Measurements from ENCODE around the gene STH. TPM values are rescaled to one million over a fixed set of nuclear protein-coding genes. Genes with fewer than 3 reads are reported as not detected.

The STH gene
- total and polyA plus RNA-seq, 2 of the 4 experiments (the other 2 are of a cell fraction): not detected

DNA sequence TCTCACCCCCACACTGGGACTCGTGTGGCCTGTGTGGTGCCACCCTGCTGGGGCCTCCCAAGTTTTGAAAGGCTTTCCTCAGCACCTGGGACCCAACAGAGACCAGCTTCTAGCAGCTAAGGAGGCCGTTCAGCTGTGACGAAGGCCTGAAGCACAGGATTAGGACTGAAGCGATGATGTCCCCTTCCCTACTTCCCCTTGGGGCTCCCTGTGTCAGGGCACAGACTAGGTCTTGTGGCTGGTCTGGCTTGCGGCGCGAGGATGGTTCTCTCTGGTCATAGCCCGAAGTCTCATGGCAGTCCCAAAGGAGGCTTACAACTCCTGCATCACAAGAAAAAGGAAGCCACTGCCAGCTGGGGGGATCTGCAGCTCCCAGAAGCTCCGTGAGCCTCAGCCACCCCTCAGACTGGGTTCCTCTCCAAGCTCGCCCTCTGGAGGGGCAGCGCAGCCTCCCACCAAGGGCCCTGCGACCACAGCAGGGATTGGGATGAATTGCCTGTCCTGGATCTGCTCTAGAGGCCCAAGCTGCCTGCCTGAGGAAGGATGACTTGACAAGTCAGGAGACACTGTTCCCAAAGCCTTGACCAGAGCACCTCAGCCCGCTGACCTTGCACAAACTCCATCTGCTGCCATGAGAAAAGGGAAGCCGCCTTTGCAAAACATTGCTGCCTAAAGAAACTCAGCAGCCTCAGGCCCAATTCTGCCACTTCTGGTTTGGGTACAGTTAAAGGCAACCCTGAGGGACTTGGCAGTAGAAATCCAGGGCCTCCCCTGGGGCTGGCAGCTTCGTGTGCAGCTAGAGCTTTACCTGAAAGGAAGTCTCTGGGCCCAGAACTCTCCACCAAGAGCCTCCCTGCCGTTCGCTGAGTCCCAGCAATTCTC, 27.4 kb downstream of the STH start:
- CTCF ChIA-PET: interaction anchor here (0.6 kb wide), 1 partner anchor 791 kb away, joined by 3 read pairs; no protein-coding TSS in a partner anchor
- intact Hi-C loops (cut with micrococcal nuclease): no loop called here
- TF ChIP-seq BHLHE40 (IDR thresholded peaks at IDR 0.05; ENCODE audit: low read depth, low read length) (no peak), POLR2A (IDR thresholded peaks at IDR 0.05; ENCODE audit: low read depth, low read length) (no peak), MXI1 (IDR thresholded peaks at IDR 0.05; ENCODE audit: borderline replicate concordance, low read depth, low read length) (no peak), RAD21 (IDR thresholded peaks at IDR 0.05; ENCODE audit: low read length) (no peak), MAFK (IDR thresholded peaks at IDR 0.05; ENCODE audit: low read depth, low read length) (no peak), RFX5 (IDR thresholded peaks at IDR 0.05; ENCODE audit: low read depth, low read length) (no peak), FOS (IDR thresholded peaks at IDR 0.05; ENCODE audit: low read depth, low read length) (no peak), RCOR1 (IDR thresholded peaks at IDR 0.05; ENCODE audit: insufficient replicate concordance, low read length) (no peak), SMC3 (IDR thresholded peaks at IDR 0.05; ENCODE audit: low read depth, low read length) (no peak), MAZ (IDR thresholded peaks at IDR 0.05; ENCODE audit: borderline replicate concordance, low read depth, low read length) (no peak), NFE2L2 (IDR thresholded peaks at IDR 0.05; ENCODE audit: low read depth, low read length) (no peak), CEBPB (IDR thresholded peaks at IDR 0.05; ENCODE audit: low read depth, low read length) (no peak), CHD1 (IDR thresholded peaks at IDR 0.05; ENCODE audit: low read depth, low read length) (no peak)
- TF ChIP-seq, protein P1, sequence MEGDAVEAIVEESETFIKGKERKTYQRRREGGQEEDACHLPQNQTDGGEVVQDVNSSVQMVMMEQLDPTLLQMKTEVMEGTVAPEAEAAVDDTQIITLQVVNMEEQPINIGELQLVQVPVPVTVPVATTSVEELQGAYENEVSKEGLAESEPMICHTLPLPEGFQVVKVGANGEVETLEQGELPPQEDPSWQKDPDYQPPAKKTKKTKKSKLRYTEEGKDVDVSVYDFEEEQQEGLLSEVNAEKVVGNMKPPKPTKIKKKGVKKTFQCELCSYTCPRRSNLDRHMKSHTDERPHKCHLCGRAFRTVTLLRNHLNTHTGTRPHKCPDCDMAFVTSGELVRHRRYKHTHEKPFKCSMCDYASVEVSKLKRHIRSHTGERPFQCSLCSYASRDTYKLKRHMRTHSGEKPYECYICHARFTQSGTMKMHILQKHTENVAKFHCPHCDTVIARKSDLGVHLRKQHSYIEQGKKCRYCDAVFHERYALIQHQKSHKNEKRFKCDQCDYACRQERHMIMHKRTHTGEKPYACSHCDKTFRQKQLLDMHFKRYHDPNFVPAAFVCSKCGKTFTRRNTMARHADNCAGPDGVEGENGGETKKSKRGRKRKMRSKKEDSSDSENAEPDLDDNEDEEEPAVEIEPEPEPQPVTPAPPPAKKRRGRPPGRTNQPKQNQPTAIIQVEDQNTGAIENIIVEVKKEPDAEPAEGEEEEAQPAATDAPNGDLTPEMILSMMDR (conservative IDR thresholded peaks at IDR 0.05; ENCODE audit: low read depth, low read length): no peak
- TF ChIP-seq, protein P2, sequence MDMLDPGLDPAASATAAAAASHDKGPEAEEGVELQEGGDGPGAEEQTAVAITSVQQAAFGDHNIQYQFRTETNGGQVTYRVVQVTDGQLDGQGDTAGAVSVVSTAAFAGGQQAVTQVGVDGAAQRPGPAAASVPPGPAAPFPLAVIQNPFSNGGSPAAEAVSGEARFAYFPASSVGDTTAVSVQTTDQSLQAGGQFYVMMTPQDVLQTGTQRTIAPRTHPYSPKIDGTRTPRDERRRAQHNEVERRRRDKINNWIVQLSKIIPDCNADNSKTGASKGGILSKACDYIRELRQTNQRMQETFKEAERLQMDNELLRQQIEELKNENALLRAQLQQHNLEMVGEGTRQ (IDR thresholded peaks at IDR 0.05; ENCODE audit: low read depth, low read length): no peak

More for the DNA sequence above, 27.4 kb downstream of the STH start:
- dilution Hi-C loops (cut with HindIII; ENCODE audit: low sequenced_read_pairs, unreplicated experiment): no loop called here
- no peak overlapping the region for H2AK5ac ChIP-seq (ENCODE audit: low read depth, low read length)
- H2BK15ac ChIP-seq (ENCODE audit: low read depth, low read length): no peak overlapping the region
- no peak overlapping the region for H4K91ac ChIP-seq (ENCODE audit: insufficient read depth, low read depth, low read length)
- peaks cover 10% of the 10 kb centered on the region for H3K9me1 ChIP-seq (ENCODE audit: insufficient read depth, low read length)
- H3K4ac ChIP-seq (ENCODE audit: low read depth, low read length): no peak overlapping the region
- H2BK120ac ChIP-seq (ENCODE audit: low read depth, low read length): no peak overlapping the region
- ATAC-seq (ENCODE audit: low read depth) (no peak), DNase-seq (no peak)
- no TSS peak for BruUV-seq (replicated peaks)
- H2AFZ ChIP-seq (replicated peaks; ENCODE audit: low read length, poor library complexity): no peak overlapping the region
- no peak overlapping the region for H3K9ac ChIP-seq (ENCODE audit: low read depth, low read length)
- H3K23ac ChIP-seq (ENCODE audit: low read depth, low read length): no peak overlapping the region
- no peak overlapping the region for H4K8ac ChIP-seq (ENCODE audit: low read depth in 2 of 2, low read length in 2 of 2)
- H3K4me1 ChIP-seq (ENCODE audit: control insufficient read depth, insufficient read depth, low read length): no peaks in the 10 kb centered on the region
- H2BK5ac ChIP-seq (ENCODE audit: low read depth, low read length, poor library complexity, severe bottlenecking): no peak overlapping the region
- WGBS, 2 experiments (ENCODE audit: extremely low coverage in 2 of 2, insufficient read length in 1 of 2): 94% methylated on average over 3 of the region's 17 CpGs; no CpG with 5 or more reads in 1 of the 2 experiments
- peaks cover 0 to 29% of the 10 kb centered on the region in 2 experiments; a peak in 2 of 4 replicates for H3K79me1 ChIP-seq (ENCODE audit: low read depth in 1 of 2, low read length in 2 of 2)
- no peak overlapping the region for H3K14ac ChIP-seq (replicated peaks; ENCODE audit: low read depth, low read length)
- H3K9me3 ChIP-seq (ENCODE audit: control insufficient read depth, insufficient read depth, low read length): no peaks in the 10 kb centered on the region
- H3K4me3 ChIP-seq (ENCODE audit: insufficient read depth, low read depth, low read length): no peak overlapping the region
- no peaks in the 10 kb centered on the region for H3K27me3 ChIP-seq (ENCODE audit: control insufficient read depth, insufficient read depth, low read length)
- POLR2A ChIA-PET (ENCODE audit: unreplicated experiment): no interaction called here
- H4K20me1 ChIP-seq (ENCODE audit: insufficient read depth, low read length): peaks cover 12% of the 10 kb centered on the region
- H2BK20ac ChIP-seq (ENCODE audit: low read depth, low read length): no peak overlapping the region
- H3K18ac ChIP-seq (ENCODE audit: low read depth, low read length): no peak overlapping the region
- no peak overlapping the region for H4K5ac ChIP-seq (ENCODE audit: low read depth, low read length)
- H3K4me2 ChIP-seq (ENCODE audit: low read depth, low read length): no peak overlapping the region
- no peak overlapping the region for H2AK9ac ChIP-seq (replicated peaks; ENCODE audit: low read depth, low read length, poor library complexity)
- H3K27ac ChIP-seq (ENCODE audit: insufficient read depth, low read length): no peak overlapping the region
- peaks cover 38% of the 10 kb centered on the region for H3K36me3 ChIP-seq (ENCODE audit: control insufficient read depth, insufficient read depth, low read length)
- in situ Hi-C loops (cut with MboI; ENCODE audit: low sequenced_read_pairs): no loop called here
- H3K56ac ChIP-seq (ENCODE audit: extremely low read depth, insufficient read depth, low read length): no peak overlapping the region

All from IMR-90 (cell line).